OCI-LY1 (cell line): ENCODE measurements around the gene HYAL1.

Experiments used
- H2AFZ ChIP-seq: fragments of 200-600 bp; sonication (generic), shearing (Covaris generic); 2 replicates; pipeline ENCODE4 v1.6.0; 2014; ENCODE audit warnings: antibody characterized with exemption, mild to moderate bottlenecking, low read length
- H3F3A ChIP-seq: fragments of 200-600 bp; sonication (generic), shearing (Covaris generic); 2 replicates; pipeline ENCODE4 v1.6.0; 2014; ENCODE audit warnings: mild to moderate bottlenecking, antibody characterized with exemption, low read length, moderate library complexity; ENCODE audit not compliant: insufficient read depth
- H3K27ac ChIP-seq: fragments of 200-600 bp; sonication (generic); 2 replicates; pipeline ENCODE4 v1.5.1; 2014; ENCODE audit warnings: low read length, mixed run types, mild to moderate bottlenecking, low read depth; ENCODE audit not compliant: poor library complexity, severe bottlenecking
- H3K27me3 ChIP-seq: fragments of 200-600 bp; sonication (generic); 2 replicates; pipeline ENCODE4 v1.6.0; 2014; ENCODE audit warnings: antibody characterized with exemption, mild to moderate bottlenecking, low read length, moderate library complexity; ENCODE audit not compliant: insufficient read depth
- H3K36me3 ChIP-seq: fragments of 200-600 bp; sonication (generic); 2 replicates; pipeline ENCODE4 v1.6.1; 2014; ENCODE audit warnings: mild to moderate bottlenecking, antibody characterized with exemption, low read length, moderate library complexity, mixed read lengths; ENCODE audit not compliant: insufficient read depth
- H3K4me1 ChIP-seq: fragments of 200-600 bp; sonication (generic); 2 replicates; pipeline ENCODE4 v1.5.1; 2014; ENCODE audit warnings: mild to moderate bottlenecking, low read length, moderate library complexity; ENCODE audit not compliant: insufficient read depth, severe bottlenecking
- H3K4me2 ChIP-seq: fragments of 200-600 bp; sonication (generic), shearing (Covaris generic); 2 replicates; pipeline ENCODE4 v1.6.1; 2014; ENCODE audit warnings: low read length
- H3K4me3 ChIP-seq: fragments of 200-600 bp; sonication (generic); 2 replicates; pipeline ENCODE4 v1.5.1; 2014; ENCODE audit warnings: low read length, low read depth, mild to moderate bottlenecking, mixed read lengths; ENCODE audit not compliant: poor library complexity, severe bottlenecking
- H3K79me2 ChIP-seq: fragments of 200-600 bp; shearing (Covaris generic); 2 replicates; pipeline ENCODE4 v1.6.1; 2016; ENCODE audit warnings: mixed run types, low read length, mixed read lengths; ENCODE audit not compliant: insufficient read depth
- H3K9ac ChIP-seq: fragments of 200-600 bp; sonication (generic), shearing (Covaris generic); 2 replicates; pipeline ENCODE4 v1.6.1; 2014; ENCODE audit warnings: mild to moderate bottlenecking, low read length, mixed read lengths
- H3K9me2 ChIP-seq: fragments of 200-600 bp; sonication (generic), shearing (Covaris generic); 2 replicates; pipeline ENCODE4 v1.6.1; 2014; ENCODE audit warnings: low read depth, mild to moderate bottlenecking, low read length, mixed read lengths
- H3K9me3 ChIP-seq: fragments of 200-600 bp; shearing (Covaris generic); 2 replicates; pipeline ENCODE4 v1.6.1; 2014; ENCODE audit warnings: low read length, mixed read lengths
- H4K20me1 ChIP-seq: fragments of 200-600 bp; sonication (generic), shearing (Covaris generic); 2 replicates; pipeline ENCODE4 v1.6.0; 2016; ENCODE audit warnings: mild to moderate bottlenecking, low read length; ENCODE audit not compliant: insufficient read depth
- CTCF ChIP-seq: fragments of 200-600 bp; sonication (generic), shearing (Covaris generic); IDR thresholded peaks from 2 replicates; pipeline ENCODE4 v1.5.1; 2017; ENCODE audit warnings: mild to moderate bottlenecking, antibody characterized with exemption, low read length, moderate library complexity, mixed read lengths
- EZH2 ChIP-seq: fragments of 200-600 bp; sonication (generic), shearing (Covaris generic); IDR thresholded peaks from 2 replicates; pipeline ENCODE4 v1.8.0; 2017; ENCODE audit warnings: borderline replicate concordance, mixed run types, mild to moderate bottlenecking, antibody characterized with exemption, low read length, moderate library complexity, mixed read lengths

The HYAL1 gene

GRCh38 chr3:50341996-50342650, 38.7 kb upstream of the HYAL1 start:
- H3K27ac ChIP-seq = no peak overlapping the region
- 0 out of 2 replicates have a peak, but pooled peaks cover 5% of the 10 kb centered on the region for H3F3A ChIP-seq
- no peaks in the 10 kb centered on the region for H3K27me3 ChIP-seq
- no peaks in the 10 kb centered on the region for H4K20me1 ChIP-seq
- no peak overlapping the region for H3K4me2 ChIP-seq
- TF ChIP-seq CTCF = no peak
- no peak for TF ChIP-seq EZH2
- H3K9ac ChIP-seq = no peak overlapping the region
- H3K9me3 ChIP-seq = no peaks in the 10 kb centered on the region
- H3K4me1 ChIP-seq = peaks cover 48% of the 10 kb centered on the region
- no peaks in the 10 kb centered on the region for H3K79me2 ChIP-seq
- no peaks in the 10 kb centered on the region for H3K9me2 ChIP-seq
- H2AFZ ChIP-seq = no peak overlapping the region
- H3K36me3 ChIP-seq = no peaks in the 10 kb centered on the region
- no peak overlapping the region for H3K4me3 ChIP-seq

- no peaks in the 10 kb centered on the region for H3K9me2 ChIP-seq
- no peak for TF ChIP-seq EZH2
- TF ChIP-seq CTCF = no peak
- H3K9me3 ChIP-seq = no peaks in the 10 kb centered on the region
- H3K27ac ChIP-seq = no peak overlapping the region
- no peaks in the 10 kb centered on the region for H3K27me3 ChIP-seq
- H2AFZ ChIP-seq = no peak overlapping the region
- peaks cover 48% of the 10 kb centered on the region for H3K4me1 ChIP-seq
- no peak overlapping the region; the same call in 1 of the 2 replicates for H3K9ac ChIP-seq
- H3K4me2 ChIP-seq = peak overlapping the region; percentile 76; the same call in 1 of the 2 replicates
- no peaks in the 10 kb centered on the region for H4K20me1 ChIP-seq
- peak overlapping the region; percentile 58 for H3K4me3 ChIP-seq
- 0 out of 2 replicates have a peak, but pooled peaks cover 5% of the 10 kb centered on the region for H3F3A ChIP-seq
- peaks cover 3% of the 10 kb centered on the region; the same call in 1 of the 2 replicates for H3K36me3 ChIP-seq
- H3K79me2 ChIP-seq = peaks cover 3% of the 10 kb centered on the region
These were observed 38.2 kb upstream of the HYAL1 start for GRCh38 chr3:50341537-50341936.

- peaks cover 4% of the 10 kb centered on the region; the same call in 1 of the 2 replicates for H3K36me3 ChIP-seq
- no peak within 1 kb of the TSS for H3K27ac ChIP-seq
- peak within 1 kb of the TSS; percentile 53 for H3K9ac ChIP-seq
- H3K4me3 ChIP-seq = peak within 1 kb of the TSS; percentile 58
- H3K4me1 ChIP-seq = peaks cover 52% of the 10 kb centered on the region
- no peaks in the 10 kb centered on the region for H3K9me2 ChIP-seq
- H3F3A ChIP-seq = 0 out of 2 replicates have a peak, but pooled peaks cover 5% of the 10 kb centered on the region
- peaks cover 12% of the 10 kb centered on the region for H3K79me2 ChIP-seq
- peak within 1 kb of the TSS; percentile 76 for H3K4me2 ChIP-seq
- no peaks in the 10 kb centered on the region for H3K27me3 ChIP-seq
- H3K9me3 ChIP-seq = no peaks in the 10 kb centered on the region
- H2AFZ ChIP-seq = no peak within 1 kb of the TSS
- H4K20me1 ChIP-seq = no peaks in the 10 kb centered on the region
- TF ChIP-seq EZH2 (no peak), CTCF (no peak)
These were observed 37.3 kb upstream of the HYAL1 start, which contains the start of gene RASSF1 for GRCh38 chr3:50340448-50341329. TSS of gene RASSF1 (minus strand) at chr3:50340836. CDS start at chr3:50340805, 31 bp downstream.
